GM18511 (cell line): Measurements from ENCODE around the gene TMEM167A.

Source experiments
- ATAC-seq: cut with Tn5 transposase; IDR thresholded peaks from one replicate; pipeline ENCODE4 v1.9.1; 2021; ENCODE audit warnings: mild to moderate bottlenecking, moderate library complexity; ENCODE audit not compliant: unreplicated experiment

Gene TMEM167A

DNA sequence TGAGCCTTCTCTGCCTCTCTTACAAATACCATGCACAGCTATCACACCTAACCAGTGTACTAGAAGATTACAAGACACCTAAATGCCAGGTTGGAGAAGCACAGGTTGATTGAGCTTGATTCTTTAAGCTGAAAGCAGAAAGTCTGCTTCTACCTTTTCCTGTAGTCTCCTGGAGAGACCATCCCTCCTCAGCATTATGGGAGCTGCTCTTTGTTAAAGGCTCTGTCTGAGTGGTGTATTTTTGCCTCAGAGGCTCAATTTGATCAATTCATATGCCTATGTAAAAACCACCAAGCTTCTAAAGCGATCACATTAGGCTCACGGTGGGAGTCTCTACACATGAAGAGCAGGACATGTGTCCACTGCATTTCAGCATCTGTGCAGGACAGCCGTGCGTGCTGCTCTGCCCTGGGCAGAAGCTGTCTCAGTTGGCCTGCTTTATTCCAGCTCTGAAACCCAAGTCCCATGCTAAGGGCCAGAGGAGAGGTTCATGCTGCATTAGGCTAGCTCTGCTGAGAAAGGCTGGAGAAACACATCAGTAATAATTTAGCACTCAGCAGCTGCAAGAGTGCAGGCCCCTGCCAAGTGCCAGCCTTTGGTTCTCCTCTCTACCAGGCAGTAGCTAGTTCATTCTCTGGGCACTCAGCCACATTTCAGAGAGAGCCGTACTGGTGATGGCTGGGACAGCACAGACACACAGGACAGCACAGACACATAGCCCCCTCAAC lies 41.7 kb downstream of the TMEM167A start:
- ATAC-seq, result no peak

DNA sequence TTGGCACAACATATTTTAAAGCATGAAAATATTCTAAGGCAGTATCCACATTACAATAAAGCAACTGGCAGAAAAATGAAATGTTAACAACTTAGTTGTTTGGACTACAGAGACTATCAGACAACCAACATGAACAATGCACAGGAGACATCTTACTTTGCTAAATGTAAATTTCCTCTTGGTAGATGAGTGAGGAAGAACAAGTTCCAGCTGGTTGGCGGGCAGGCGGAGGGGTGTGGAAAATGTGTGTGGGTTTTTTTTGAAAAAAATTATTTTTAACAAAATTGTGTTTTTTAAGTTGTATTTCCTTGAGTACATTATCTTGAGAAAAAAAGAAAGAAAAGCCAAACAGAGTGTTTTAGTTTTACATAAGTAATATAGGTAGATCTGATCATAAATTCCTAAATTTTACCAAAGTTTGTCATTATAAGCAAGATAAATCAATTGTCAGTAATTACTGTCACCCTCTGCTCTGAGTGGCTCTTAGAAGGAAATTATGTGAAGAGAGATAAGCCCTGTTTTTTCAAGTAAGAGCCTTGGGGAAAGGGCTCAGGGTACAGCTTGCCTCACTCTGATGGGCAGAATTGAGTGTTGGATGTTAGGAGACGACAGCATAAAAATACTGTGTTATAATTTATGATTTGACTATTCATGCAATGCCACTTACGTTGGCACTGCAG lies 42.5 kb downstream of the TMEM167A start:
- no peak for ATAC-seq

DNA sequence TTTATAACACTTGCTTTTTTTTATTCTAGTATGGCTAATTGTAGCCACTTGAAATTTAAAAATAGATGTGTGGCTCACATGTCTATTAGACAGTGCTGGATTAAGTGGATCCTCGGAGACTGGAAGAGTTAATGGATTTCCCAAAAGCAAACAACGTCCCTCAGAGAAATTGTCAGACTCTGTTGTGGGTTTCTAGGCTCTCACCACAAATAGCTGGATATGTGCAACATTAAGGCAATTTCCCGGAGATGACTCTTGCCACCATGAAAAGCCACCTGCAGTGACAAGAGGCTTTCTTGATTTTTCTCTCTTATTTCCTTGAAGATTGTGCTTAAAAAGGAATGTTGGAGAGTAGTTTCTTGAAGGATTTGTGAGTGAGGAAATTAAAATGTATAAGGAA lies 43.2 kb downstream of the TMEM167A start:
- ATAC-seq, result no peak

DNA sequence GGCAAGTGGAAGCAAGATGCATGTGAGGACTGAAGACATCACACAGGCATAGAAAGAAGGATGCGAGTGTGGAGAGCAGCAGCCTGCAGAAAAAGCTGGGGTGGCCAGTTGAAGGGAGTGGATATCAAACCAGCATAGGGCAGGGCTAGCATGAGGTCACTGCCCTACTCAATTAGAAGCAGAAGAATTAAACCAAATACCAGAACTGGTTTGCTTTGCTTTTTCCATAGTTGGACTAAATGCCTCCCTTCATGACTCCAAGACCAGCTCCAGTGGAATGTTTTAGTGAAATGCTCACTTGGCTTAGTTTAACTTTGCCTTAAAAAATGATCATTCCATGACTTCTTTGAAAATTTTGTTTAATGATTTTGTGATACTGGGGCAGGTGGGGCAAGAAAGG lies 45.8 kb downstream of the TMEM167A start:
- no peak for ATAC-seq

DNA sequence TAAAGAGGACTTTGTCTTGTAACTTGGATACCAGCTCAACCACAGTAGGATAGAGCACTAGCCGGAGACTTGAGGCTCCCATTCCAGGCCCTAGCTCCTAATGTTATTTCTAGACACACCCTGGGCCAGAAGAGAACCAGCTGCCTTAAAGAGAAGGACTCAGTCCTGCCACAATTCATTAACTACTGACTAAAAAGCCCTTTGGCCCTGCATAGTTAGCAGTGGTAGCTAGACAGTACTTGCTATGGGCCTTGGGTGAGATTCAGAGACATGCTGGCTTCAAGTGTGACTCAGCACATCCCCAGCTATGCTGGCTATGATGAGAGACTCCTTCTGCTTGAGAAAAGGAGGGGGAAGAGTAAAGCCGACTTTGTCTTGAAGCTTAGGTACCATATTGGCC lies 47.3 kb downstream of the TMEM167A start:
- ATAC-seq, result no peak

DNA sequence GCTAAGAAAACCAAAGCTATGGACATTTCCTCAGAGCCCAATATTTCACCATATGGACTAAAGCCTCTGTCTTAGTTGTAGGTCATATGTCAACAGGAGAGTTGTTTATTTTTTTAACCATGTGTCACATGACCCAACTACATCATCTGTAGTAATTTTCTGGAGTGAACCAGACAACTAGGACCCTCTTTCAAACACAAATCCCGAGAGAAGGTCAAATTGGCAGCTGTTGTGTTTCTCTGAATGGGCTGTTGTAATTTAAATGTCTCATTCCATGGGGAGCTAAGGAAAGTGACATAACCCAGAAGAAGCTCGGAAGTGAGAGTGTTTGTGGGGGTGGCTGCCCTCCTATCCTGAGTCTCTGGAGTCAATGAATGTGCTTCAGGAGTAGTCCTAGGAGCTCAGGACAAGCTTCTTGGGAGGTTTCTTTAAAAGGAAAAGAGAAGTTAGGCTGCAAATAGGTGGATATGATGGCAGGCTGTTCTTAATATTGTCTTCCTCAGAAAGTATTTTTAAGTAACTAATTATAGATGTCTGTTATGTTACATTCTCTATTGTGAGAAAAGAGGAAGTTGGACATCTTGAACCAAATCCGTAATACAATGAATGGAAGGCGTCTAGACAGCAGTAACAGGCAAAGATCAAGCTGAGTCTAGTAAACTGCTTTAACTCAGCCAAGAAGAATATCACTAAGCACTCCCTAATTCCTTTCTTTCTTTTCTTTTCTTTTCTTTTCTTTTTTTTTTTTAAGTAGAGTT lies 50.1 kb downstream of the TMEM167A start:
- ATAC-seq, result peak; percentile 94

DNA sequence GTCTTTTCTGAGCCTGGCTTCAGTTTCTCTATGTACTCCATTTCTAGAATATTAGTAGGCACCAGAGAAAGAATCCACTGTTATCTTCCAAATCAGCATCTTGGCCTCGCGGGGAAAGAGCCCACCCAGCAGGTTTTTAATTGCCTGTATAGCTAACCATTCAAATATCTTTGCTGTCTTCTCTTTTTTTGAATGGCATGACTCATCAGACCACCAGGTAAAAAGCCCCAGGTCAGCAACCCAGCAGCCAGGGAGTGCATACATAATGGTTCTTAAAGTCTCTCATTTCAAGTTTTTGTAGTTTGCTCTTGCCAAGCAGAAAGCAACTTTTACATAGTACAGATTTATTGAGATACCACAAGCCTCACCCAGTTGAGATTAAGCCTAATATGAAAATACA lies 50.7 kb downstream of the TMEM167A start:
- peak; percentile 44 for ATAC-seq

DNA sequence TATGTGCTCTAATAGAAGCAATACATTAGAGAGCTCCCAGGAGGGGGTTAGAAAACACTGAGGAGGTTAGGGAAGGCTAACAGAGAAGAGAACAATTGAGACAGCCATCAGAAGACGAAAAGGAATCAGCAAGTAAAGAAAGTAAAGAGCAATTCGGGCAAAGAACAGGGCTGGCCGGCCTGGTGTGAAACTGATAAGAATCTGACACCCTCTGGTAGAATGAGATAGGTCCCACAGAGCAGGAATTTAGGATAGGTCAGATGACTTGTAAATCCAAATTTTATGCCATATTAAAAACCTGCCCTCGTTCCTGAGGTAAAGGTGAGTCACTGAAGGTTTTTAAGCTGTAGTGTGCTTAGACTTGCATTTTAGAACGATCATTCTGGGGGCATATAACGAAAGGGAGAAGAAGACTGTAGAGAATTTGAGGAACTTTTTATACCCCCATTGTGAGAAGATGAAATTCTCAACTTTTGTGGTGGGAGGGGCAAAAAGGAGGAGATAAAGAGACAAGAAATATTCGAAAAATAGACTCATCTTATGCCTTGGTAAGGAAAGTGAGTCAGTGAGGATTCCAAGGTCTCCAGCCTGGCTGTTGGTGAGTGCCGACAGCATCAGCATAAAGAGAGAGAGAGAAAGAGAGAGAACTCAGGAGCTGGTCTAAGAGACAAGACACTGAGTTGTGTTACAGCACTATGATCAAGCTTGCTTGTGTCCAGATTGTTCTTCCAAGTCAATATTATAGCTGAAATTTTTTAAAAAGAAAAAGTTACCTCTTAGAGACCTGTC lies 51.3 kb downstream of the TMEM167A start:
- ATAC-seq, result no peak

DNA sequence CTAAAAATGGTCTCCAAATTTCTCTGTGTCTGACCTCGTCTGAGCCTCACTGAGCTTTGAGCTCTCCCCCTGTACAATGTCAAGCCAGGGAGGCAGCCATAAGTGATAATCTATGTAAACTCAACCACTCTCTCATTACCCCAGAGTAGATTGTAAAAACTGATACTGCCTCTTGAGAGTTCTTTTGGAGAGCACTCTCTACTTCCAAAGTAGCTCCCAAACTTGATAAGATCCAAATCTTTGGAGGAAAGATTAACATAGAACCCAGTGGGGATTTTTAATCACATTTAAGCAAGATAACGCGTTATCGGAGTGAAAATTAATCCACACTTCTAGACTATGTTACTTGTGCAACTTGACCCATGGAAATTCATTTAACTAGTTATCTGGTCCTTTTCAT lies 54.9 kb downstream of the TMEM167A start:
- no peak for ATAC-seq

DNA sequence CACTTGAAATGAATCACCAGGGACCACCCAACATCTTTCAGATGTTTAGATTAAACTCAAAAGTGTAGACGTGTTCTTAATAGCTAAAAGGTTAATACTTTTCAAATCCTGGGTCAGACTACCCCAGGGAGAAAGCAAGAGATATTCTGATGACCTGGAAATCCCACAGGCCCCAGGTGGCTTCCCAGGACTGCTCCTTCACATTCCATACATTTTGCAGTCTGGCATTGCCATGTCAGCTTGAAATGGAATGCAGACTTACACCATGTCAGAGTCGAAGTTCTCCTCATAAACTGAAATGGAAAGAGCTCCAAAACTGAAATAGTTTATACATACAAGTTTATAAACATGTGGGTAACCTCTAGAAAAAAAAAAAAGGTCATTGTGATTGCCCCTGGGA lies 61.5 kb downstream of the TMEM167A start:
- no peak for ATAC-seq

DNA sequence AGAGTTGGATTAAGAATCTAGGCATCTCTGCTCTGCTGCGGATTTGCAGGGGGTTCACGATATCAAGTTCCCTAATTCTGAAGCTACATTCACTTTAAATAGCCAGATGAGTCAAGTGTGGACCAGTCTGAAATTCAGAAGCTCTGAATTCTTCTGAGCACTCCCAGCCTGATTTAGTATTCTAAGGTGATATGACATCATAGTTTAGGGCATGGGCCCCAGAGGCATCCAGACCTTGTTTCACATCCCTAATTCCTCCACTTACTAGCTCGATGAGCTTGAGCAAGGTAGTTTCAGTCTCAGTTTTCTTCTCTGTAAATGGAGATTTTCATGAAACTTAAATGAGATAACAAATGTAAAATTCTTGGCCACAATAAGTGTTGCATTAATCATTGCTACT lies 65.2 kb downstream of the TMEM167A start:
- ATAC-seq, result peak; percentile 100

DNA sequence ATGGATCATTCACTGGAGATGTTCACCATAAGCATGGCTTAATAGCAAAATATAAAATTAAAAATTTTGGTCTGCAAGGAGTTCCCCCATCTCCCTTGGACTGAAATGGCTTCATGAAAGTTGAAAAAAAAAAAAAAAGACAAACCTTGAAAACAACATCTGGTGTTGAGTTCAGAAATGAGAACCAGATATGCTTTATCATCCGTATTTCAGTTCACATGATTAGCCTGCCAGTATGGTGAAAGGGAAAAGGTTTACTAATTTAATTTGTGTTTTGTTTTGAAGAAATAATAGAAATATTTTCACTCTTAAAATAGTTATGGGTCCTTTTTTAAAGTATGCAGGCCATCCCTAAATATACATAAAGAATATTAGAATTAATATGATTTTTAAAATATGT lies 67.8 kb downstream of the TMEM167A start:
- ATAC-seq, result no peak

DNA sequence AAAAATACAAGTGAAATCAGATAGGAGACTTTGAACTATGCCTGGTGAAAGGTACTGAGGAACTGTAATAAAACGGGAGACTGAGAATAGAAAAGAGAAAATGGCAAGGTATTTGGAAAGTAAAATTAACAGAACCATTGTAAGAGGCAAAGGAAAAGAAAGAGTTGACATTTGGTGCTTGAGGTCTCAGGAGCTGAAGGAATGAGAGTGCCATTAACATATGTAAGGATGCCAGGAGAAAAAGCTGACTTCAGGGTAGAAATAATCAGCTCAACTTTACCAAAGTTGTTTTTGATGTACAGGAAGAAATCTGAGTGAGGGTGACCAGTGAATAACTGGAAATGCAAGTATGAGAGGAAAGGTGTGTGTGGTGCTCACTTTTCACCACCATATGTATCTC lies 69.4 kb downstream of the TMEM167A start:
- ATAC-seq, result no peak

DNA sequence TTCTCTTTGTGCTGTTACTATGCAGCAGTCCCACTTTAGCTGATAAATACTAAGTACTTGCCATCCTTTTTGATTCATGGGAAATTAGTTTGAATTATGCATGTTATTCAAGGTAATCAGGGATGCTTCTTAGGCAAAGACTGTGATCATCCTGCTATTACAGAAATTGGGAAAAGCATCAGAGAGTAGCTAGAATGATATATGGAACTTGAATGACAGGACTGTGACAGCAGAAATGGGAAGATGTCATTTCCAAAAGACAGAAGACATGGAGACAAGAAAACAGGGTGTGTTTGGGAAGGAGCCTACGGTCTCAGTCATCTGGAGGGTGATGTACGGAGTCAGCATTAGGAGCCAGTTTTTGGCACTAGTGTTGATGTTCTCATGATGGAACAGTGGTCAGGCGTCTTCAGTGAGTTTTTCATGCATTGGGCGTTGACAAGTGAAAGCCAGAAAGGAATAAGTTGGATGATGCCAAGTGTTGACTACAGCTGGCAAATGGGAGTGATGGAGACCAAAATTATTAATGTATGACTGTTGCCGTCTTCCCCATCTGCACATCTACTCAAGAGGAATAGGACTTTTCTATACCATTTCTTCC lies 70.4 kb downstream of the TMEM167A start:
- no peak for ATAC-seq

DNA sequence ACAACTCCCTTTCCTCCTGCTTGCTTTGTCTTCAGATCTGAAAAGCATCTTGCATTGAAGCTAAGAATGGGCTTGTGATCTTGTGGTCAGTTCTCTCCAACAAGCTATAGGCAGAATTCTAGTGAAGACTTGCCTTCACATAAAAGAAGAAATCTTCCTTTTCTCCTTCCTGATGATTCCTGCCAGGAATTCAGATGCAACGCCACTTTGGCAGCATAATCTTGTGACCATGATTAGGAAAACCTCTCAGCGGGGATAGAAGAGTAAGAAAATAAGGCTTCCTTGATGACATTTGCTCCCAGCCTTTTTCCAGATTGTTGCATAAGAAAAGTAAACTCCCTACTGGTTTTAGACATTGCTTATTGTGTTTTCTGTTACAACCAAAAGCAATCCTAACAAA lies 73.4 kb downstream of the TMEM167A start:
- ATAC-seq, result no peak
